HG02973 (cell line): Measurements from ENCODE around the gene IER2.
A peak's percentile ranks its signal among the peaks of the same experiment; 100 is the strongest.

Experiments used
- ATAC-seq: cut with Tn5 transposase; IDR thresholded peaks from one replicate; pipeline ENCODE4 v1.9.1; 2021; ENCODE audit warnings: moderate library complexity; ENCODE audit not compliant: unreplicated experiment

IER2 gene

GRCh38 chr19:13150187-13150930 is at the start of gene IER2, which contains the start of gene STX10:
Gene IER2, plus strand, starts transcription at chr19:13150411. Its CDS starts 2,776 bp downstream, at chr19:13153187.
Gene STX10, minus strand, starts transcription at chr19:13150375. Its CDS starts 202 bp downstream, at chr19:13150173.
- ATAC-seq = peak; percentile 32

GRCh38 chr19:13100841-13101589 is 49.2 kb upstream of the IER2 start:
- ATAC-seq = no peak

GRCh38 chr19:13101590-13102415 is 48.4 kb upstream of the IER2 start:
- no peak for ATAC-seq

- peak; percentile 4 for ATAC-seq
These were observed 47.9 kb upstream of the IER2 start for GRCh38 chr19:13102416-13102665.

GRCh38 chr19:13102666-13103580 is 47.3 kb upstream of the IER2 start, which contains the start of gene LYL1:
Gene LYL1, minus strand, starts transcription at chr19:13102858. Its CDS starts 1,687 bp downstream, at chr19:13101171.
- ATAC-seq = peak; percentile 33

GRCh38 chr19:13103581-13104359 is 46.4 kb upstream of the IER2 start:
- no peak for ATAC-seq

- ATAC-seq = no peak
These were observed 45.8 kb upstream of the IER2 start for GRCh38 chr19:13104360-13104847.

- no peak for ATAC-seq
These were observed 45.1 kb upstream of the IER2 start for GRCh38 chr19:13104848-13105711.

GRCh38 chr19:13109361-13110098 is 40.7 kb upstream of the IER2 start:
- ATAC-seq = no peak

- ATAC-seq = no peak
These were observed 40.1 kb upstream of the IER2 start for GRCh38 chr19:13110099-13110610.

GRCh38 chr19:13112555-13112954 is 37.7 kb upstream of the IER2 start:
- ATAC-seq = no peak

- no peak for ATAC-seq
These were observed 34.3 kb upstream of the IER2 start for GRCh38 chr19:13115936-13116281.

- peak; percentile 44 for ATAC-seq
These were observed 33.7 kb upstream of the IER2 start, which contains the start of gene TRMT1 for GRCh38 chr19:13116282-13117175. Gene TRMT1, minus strand, starts transcription at chr19:13116740. Its CDS starts 341 bp downstream, at chr19:13116399.

GRCh38 chr19:13117176-13117771 is 32.9 kb upstream of the IER2 start:
- ATAC-seq = no peak

GRCh38 chr19:13117772-13118423 is 32.3 kb upstream of the IER2 start, which contains the start of gene NACC1:
Gene NACC1, plus strand, starts transcription at chr19:13118264. Its CDS starts 16,944 bp downstream, at chr19:13135208.
- ATAC-seq = peak; percentile 47
